ENCODE results near the gene TSC22D1.

- TF ChIP-seq CTCF (IDR thresholded peaks at IDR 0.05; ENCODE audit: low read length) (no peak), EZH2 (optimal IDR thresholded peaks at IDR 0.05; ENCODE audit: low read depth, low read length) (no peak)
Measured at GRCh38 chr13:44397766-44398223, 178.3 kb downstream of the TSC22D1 start.

All from MM.1S (cell line).